Stomach (tissue), 4 donors: ENCODE data around the gene TNNC2.

ENCODE experiments used
- CTCF ChIP-seq, 7 experiments: fragments of 450-650 bp in 4 of 7; fragments of 200-600 bp in 3 of 7; sonication (generic) in 3 of 7; IDR thresholded peaks; one replicate each; pipeline ENCODE4 v1.5.1; 2016 to 2019; ENCODE audit warnings: antibody characterized with exemption in 7 of 7, control low read depth in 2 of 7, mild to moderate bottlenecking in 1 of 7
- EP300 ChIP-seq: sonication (generic); formaldehyde crosslinking; IDR thresholded peaks from one replicate; pipeline ENCODE4 v1.6.1; 2017; ENCODE audit warnings: antibody characterized with exemption
- POLR2AphosphoS5 ChIP-seq, 3 donors: sonication (generic); formaldehyde crosslinking; IDR thresholded peaks; one replicate each; pipeline ENCODE4 v1.6.1; 2016; ENCODE audit warnings: antibody characterized with exemption in 3 of 3

GRCh38 chr20:45872626-45873025 lies 45.5 kb upstream of the TNNC2 start:
- no peak for TF ChIP-seq CTCF (IDR thresholded peaks at IDR 0.05)
- TF ChIP-seq EP300 = no peak
- TF ChIP-seq POLR2AphosphoS5 (IDR thresholded peaks at IDR 0.05) = no peak
